Erythroblast (primary cell): ENCODE results near the gene MDH2.
"Not testable (repeated sequence)": the region's sequence is repeated elsewhere in the genome, so short reads cannot be mapped to it uniquely, and the experiment has no call there.

Experiments used
- DNase-seq, 2 experiments: peaks; one replicate each; lab custom pipeline; 2025; lab: John Stamatoyannopoulos, UW
- GATA1 ChIP-seq: IDR thresholded peaks from 2 replicates; pipeline ENCODE4 v1.6.1; 2011; ENCODE audit warnings: low read depth, mild to moderate bottlenecking, control low read depth, low read length, moderate library complexity
- POLR2A ChIP-seq: IDR thresholded peaks from 2 replicates; pipeline ENCODE4 v1.6.1; 2011; ENCODE audit warnings: mild to moderate bottlenecking, low read length

The MDH2 gene

GRCh38 chr7:76072243-76073148 lies 24.6 kb downstream of the MDH2 start:
- TF ChIP-seq GATA1 (no peak), POLR2A (no peak)
- DNase-seq: no peak

GRCh38 chr7:76073335-76073990 lies 25.6 kb downstream of the MDH2 start:
- TF ChIP-seq GATA1: no peak
- TF ChIP-seq POLR2A: no peak
- no peak for DNase-seq

GRCh38 chr7:76074306-76074971 lies 26.5 kb downstream of the MDH2 start:
- DNase-seq: no peak
- TF ChIP-seq GATA1 (no peak), POLR2A (no peak)

- DNase-seq: no peak
- TF ChIP-seq POLR2A: no peak
- TF ChIP-seq GATA1: no peak
Observed at GRCh38 chr7:76074972-76075370, 27.1 kb downstream of the MDH2 start.

GRCh38 chr7:76076995-76077394 lies 29.1 kb downstream of the MDH2 start:
- TF ChIP-seq POLR2A (no peak), GATA1 (no peak)
- no peak for DNase-seq

GRCh38 chr7:76077435-76077834 lies 29.5 kb downstream of the MDH2 start:
- TF ChIP-seq GATA1 (no peak), POLR2A (no peak)
- DNase-seq: no peak

- no peak for DNase-seq
- no peak for TF ChIP-seq GATA1
- TF ChIP-seq POLR2A: no peak
Observed at GRCh38 chr7:76080204-76080603, 32.3 kb downstream of the MDH2 start.

GRCh38 chr7:76084115-76084514 lies 36.2 kb downstream of the MDH2 start:
- not testable (repeated sequence) for DNase-seq

- no peak for DNase-seq
- TF ChIP-seq POLR2A (no peak), GATA1 (no peak)
Observed at GRCh38 chr7:76086070-76086469, 38.2 kb downstream of the MDH2 start.

GRCh38 chr7:76087362-76087791 lies 39.5 kb downstream of the MDH2 start:
- not testable (repeated sequence) for DNase-seq

GRCh38 chr7:76089865-76090475 lies 42.1 kb downstream of the MDH2 start:
- TF ChIP-seq GATA1 (no peak), POLR2A (no peak)
- no peak for DNase-seq

- DNase-seq: no peak
Observed at GRCh38 chr7:76091506-76091905, 43.6 kb downstream of the MDH2 start.

GRCh38 chr7:76093531-76093930 lies 45.6 kb downstream of the MDH2 start:
- not testable (repeated sequence) for DNase-seq

More at GRCh38 chr7:76091506-76091905, 43.6 kb downstream of the MDH2 start:
- no peak for TF ChIP-seq POLR2A
- TF ChIP-seq GATA1: no peak

GRCh38 chr7:76094326-76094725 lies 46.4 kb downstream of the MDH2 start:
- not testable (repeated sequence) for DNase-seq
